HepG2 (cell line): Measurements from ENCODE around the gene CUEDC2. TPM values are rescaled to one million over a fixed set of nuclear protein-coding genes. Genes with fewer than 3 reads are reported as not detected.

ENCODE experiments used
- ATAC-seq: fragments of 200-7000 bp; cut with Tn5 transposase; 3 replicates; pipeline ENCODE4 v1.9.1; 2020; ENCODE audit warnings: mild to moderate bottlenecking, moderate library complexity
- BruUV-seq: library from RNA; stranded (reverse); fragments of 400-500 nt; replicated peaks from 2 replicates; lab custom pipeline; 2021; lab: Mats Ljungman, UMichigan
- CTCF ChIA-PET: fragments of 300-600 bp; formaldehyde crosslinking; extraction: SDS; loops from one replicate; lab custom pipeline; 2021; ENCODE audit warnings: low total read pairs, inconsistent platforms, low intra/inter-chr PET ratio; lab: Yijun Ruan, JAX
- POLR2A ChIA-PET: fragments of 350-600 bp; sonication (Branson Sonifier 250); formaldehyde crosslinking; loops from one replicate; lab custom pipeline; 2020; ENCODE audit warnings: antibody characterized with exemption, inconsistent platforms; lab: Yijun Ruan, JAX
- DNase-seq: peaks from one replicate; pipeline ENCODE4 v3.0.0-alpha.2; 2015; ENCODE audit warnings: low spot score
- FAIRE-seq: peaks from 3 replicates; lab custom pipeline; 2011; peaks lifted over from hg19 to GRCh38; lab: Jason Lieb, UNC
- H2AFZ ChIP-seq: one replicate; pipeline ENCODE4 v1.6.1; 2011; ENCODE audit warnings: low read length, inconsistent platforms
- H3K27ac ChIP-seq: fragments of 300-600 bp; 3 replicates; pipeline ENCODE4 v1.8.0; 2011; ENCODE audit warnings: mixed run types, mild to moderate bottlenecking, mixed read lengths, low read length, inconsistent platforms; ENCODE audit not compliant: insufficient read depth; ENCODE audit errors: extremely low read length
- H3K27me3 ChIP-seq, 2 experiments: fragments of 200-600 bp in 1 of 2; 2 replicates in 1 of 2; 3 replicates in 1 of 2; pipeline versions ENCODE4 v1.6.0 to v1.8.0; 2011; ENCODE audit warnings: low read length in 2 of 2, mild to moderate bottlenecking in 2 of 2, moderate library complexity in 2 of 2, inconsistent platforms in 1 of 2; ENCODE audit not compliant: insufficient read depth in 2 of 2, control insufficient read depth in 1 of 2
- H3K36me3 ChIP-seq, 2 experiments: fragments of 200-600 bp in 1 of 2; replicated peaks in 1 of 2; 2 replicates in 1 of 2; 3 replicates in 1 of 2; pipeline versions ENCODE4 v1.5.1 to v1.8.0; 2011; ENCODE audit warnings: low read length in 2 of 2, inconsistent platforms in 1 of 2; ENCODE audit not compliant: insufficient read depth in 2 of 2, control insufficient read depth in 1 of 2
- H3K4me1 ChIP-seq: 2 replicates; pipeline ENCODE4 v1.5.1; 2012; ENCODE audit warnings: low read length, inconsistent platforms; ENCODE audit not compliant: insufficient read depth
- H3K4me2 ChIP-seq: 2 replicates; pipeline ENCODE4 v1.6.0; 2011; ENCODE audit warnings: low read depth, low read length, inconsistent platforms
- H3K4me3 ChIP-seq, 3 experiments: fragments of 200-600 bp in 1 of 3; sonication (generic), shearing (Covaris generic) in 1 of 3; replicated peaks in 1 of 3; 2 replicates each; pipeline ENCODE4 v1.5.1; 2011 to 2016; ENCODE audit warnings: low read length in 3 of 3, inconsistent platforms in 2 of 3, low read depth in 2 of 3, mild to moderate bottlenecking in 2 of 3, control low read depth in 1 of 3, mixed read lengths in 1 of 3; ENCODE audit not compliant: insufficient read depth in 1 of 3
- H3K79me2 ChIP-seq: one replicate; pipeline ENCODE4 v1.6.1; 2011; ENCODE audit warnings: low read length, inconsistent platforms; ENCODE audit not compliant: insufficient read depth
- H3K9ac ChIP-seq: 2 replicates; pipeline ENCODE4 v1.6.0; 2011; ENCODE audit warnings: mild to moderate bottlenecking, low read depth, low read length, inconsistent platforms; ENCODE audit not compliant: insufficient read depth
- H3K9me3 ChIP-seq: 2 replicates; pipeline ENCODE4 v1.5.1; 2012; ENCODE audit warnings: mild to moderate bottlenecking, low read length
- H4K20me1 ChIP-seq: 2 replicates; pipeline ENCODE4 v1.6.0; 2011; ENCODE audit warnings: inconsistent platforms, mild to moderate bottlenecking, low read length, moderate library complexity; ENCODE audit not compliant: insufficient read depth
- CAMTA2 ChIP-seq: sonication (generic); formaldehyde crosslinking; IDR thresholded peaks from 2 replicates; pipeline ENCODE4 v1.4.0; 2020; ENCODE audit warnings: mild to moderate bottlenecking, missing genetic modification reagents, borderline replicate concordance
- MAFG ChIP-seq: sonication (generic); formaldehyde crosslinking; IDR thresholded peaks from 2 replicates; pipeline ENCODE4 v1.5.1; 2020; ENCODE audit warnings: mild to moderate bottlenecking, missing genetic modification reagents
- PAWR ChIP-seq: sonication (generic); formaldehyde crosslinking; IDR thresholded peaks from 2 replicates; pipeline ENCODE4 v1.4.0; 2020; ENCODE audit warnings: missing genetic modification reagents, mild to moderate bottlenecking, borderline replicate concordance
- TCF12 ChIP-seq, 2 experiments: fragments of 450-650 bp in 1 of 2; sonication (generic) in 1 of 2; formaldehyde crosslinking in 1 of 2; IDR thresholded peaks; 2 replicates each; pipeline versions ENCODE4 v1.6.1 to v1.8.0; 2017 to 2022; ENCODE audit warnings: antibody characterized with exemption in 1 of 2, mild to moderate bottlenecking in 1 of 2, missing genetic modification reagents in 1 of 2, moderate library complexity in 1 of 2
- ZNF570 ChIP-seq: sonication (generic); formaldehyde crosslinking; IDR thresholded peaks from 2 replicates; pipeline ENCODE4 v1.4.0; 2020; ENCODE audit warnings: mild to moderate bottlenecking, missing genetic modification reagents, borderline replicate concordance
- ZNF614 ChIP-seq: IDR thresholded peaks from 2 replicates; pipeline ENCODE4 v1.6.1; 2018; ENCODE audit warnings: missing biosample characterization, missing genetic modification reagents, inconsistent platforms, borderline replicate concordance
- ZNF777 ChIP-seq: sonication (generic); formaldehyde crosslinking; IDR thresholded peaks from 2 replicates; pipeline ENCODE4 v1.4.0; 2020; ENCODE audit warnings: missing genetic modification reagents
- ZNF782 ChIP-seq: sonication (generic); formaldehyde crosslinking; IDR thresholded peaks from 2 replicates; pipeline ENCODE4 v1.4.0; 2020; ENCODE audit warnings: missing genetic modification reagents, mild to moderate bottlenecking, borderline replicate concordance
- WGBS: methylation state at CpG from one replicate; pipeline ENCODE4 v1.1.6; 2017; ENCODE audit warnings: low lambda C conversion rate; 5-methylcytosine and 5-hydroxymethylcytosine counted together
- in situ Hi-C: cut with HindIII; loops from 2 replicates; pipeline ENCODE4 v1.10.0; 2017; ENCODE audit warnings: low pct_unique_long_range_greater_than_20kb; ENCODE audit not compliant: extremely low pct_ligation_motif_present
- intact Hi-C: fragments of 100-400 bp; cut with micrococcal nuclease; formaldehyde crosslinking; loops from one replicate; pipeline ENCODE4 v1.10.0; 2022; ENCODE audit not compliant: unreplicated experiment
- polyA plus RNA-seq, 8 experiments: library from polyadenylated mRNA; depleted of rRNA in 3 of 8; stranded (reverse) in 7 of 8; unstranded in 1 of 8; fragments of >200 nt; fragmentation: Illumina TruSeq in 4 of 8; extraction: Trizol in 4 of 8; gene quantifications; 2 replicates each; pipeline versions ENCODE4 v1.2.1 to v1.2.3, GENCODE V29; 2011 to 2016; ENCODE audit warnings: low read depth in 4 of 8, missing spikeins in 1 of 8, mixed read lengths in 1 of 8; ENCODE audit not compliant: insufficient read depth in 1 of 8
- total RNA-seq, 5 experiments: library from RNA; depleted of rRNA; stranded (reverse); fragments of >200 nt; fragmentation: Illumina TruSeq; extraction: Trizol; gene quantifications; 2 replicates each; pipeline ENCODE4 v1.2.3, GENCODE V29; 2016; ENCODE audit warnings: low read depth in 1 of 5
- TF ChIP-seq, protein P1 (sequence below): sonication (generic); formaldehyde crosslinking; IDR thresholded peaks from 2 replicates; pipeline ENCODE4 v1.5.0; 2020; ENCODE audit warnings: mild to moderate bottlenecking, missing genetic modification reagents, borderline replicate concordance
- TF ChIP-seq, protein P2 (sequence below): sonication (generic); formaldehyde crosslinking; IDR thresholded peaks from 2 replicates; pipeline ENCODE4 v1.4.0; 2020; ENCODE audit warnings: low read depth, mild to moderate bottlenecking, missing genetic modification reagents

The CUEDC2 gene
- total and polyA plus RNA-seq, 2 of the 13 experiments (the other 11 are each of a cell fraction or from before 2014, with no cell fraction given) = 13.1 to 18.4 TPM

DNA sequence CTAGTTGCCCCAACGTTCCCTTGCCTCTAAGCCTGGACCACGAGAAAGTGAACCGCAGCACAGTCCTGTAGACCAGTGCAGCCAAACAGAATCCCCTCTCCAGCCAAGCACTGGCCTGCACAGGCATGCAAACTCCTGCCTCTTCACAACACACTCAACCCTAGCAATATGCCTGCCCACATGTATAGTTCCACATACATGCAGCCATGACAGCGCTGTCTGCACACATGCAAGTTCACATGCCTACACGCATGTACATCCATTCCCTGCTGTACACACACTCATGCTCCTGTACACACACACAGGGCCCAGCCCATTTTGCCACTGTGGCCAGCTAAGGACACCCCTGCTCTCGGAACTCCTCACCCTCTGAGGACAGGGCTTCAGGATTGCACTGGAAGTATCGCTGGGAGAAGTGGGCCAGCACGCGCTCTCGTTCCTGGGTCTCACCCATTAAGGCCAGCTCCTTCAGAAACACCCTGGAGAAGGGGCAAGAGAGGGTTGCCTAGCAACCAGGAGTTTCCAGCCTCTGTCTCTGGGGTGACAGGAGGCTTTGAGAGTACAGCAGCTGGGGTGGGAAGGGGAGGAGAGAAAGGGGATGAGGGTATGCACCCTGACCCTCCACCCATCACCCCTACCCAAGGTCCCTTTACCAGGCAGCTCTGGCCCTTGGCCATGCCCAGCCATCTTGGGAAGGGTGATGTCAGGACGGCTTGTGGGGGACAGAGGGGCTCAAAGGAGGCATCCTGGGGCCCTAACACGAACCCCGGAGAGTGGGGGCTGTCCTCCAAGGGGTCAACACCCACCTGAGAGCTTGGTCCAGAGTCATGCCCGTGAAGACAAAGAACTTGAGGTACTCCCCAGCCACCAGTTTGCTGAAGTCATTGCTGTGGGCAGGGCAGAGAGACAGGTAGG, 20.8 kb downstream of the CUEDC2 start (continued):
- no peak for TF ChIP-seq ZNF570
- TF ChIP-seq TCF12 (IDR thresholded peaks at IDR 0.05) = no peak
- no peak for TF ChIP-seq TCF12 (CRISPR knock-in tag; IDR thresholded peaks at IDR 0.05)

DNA sequence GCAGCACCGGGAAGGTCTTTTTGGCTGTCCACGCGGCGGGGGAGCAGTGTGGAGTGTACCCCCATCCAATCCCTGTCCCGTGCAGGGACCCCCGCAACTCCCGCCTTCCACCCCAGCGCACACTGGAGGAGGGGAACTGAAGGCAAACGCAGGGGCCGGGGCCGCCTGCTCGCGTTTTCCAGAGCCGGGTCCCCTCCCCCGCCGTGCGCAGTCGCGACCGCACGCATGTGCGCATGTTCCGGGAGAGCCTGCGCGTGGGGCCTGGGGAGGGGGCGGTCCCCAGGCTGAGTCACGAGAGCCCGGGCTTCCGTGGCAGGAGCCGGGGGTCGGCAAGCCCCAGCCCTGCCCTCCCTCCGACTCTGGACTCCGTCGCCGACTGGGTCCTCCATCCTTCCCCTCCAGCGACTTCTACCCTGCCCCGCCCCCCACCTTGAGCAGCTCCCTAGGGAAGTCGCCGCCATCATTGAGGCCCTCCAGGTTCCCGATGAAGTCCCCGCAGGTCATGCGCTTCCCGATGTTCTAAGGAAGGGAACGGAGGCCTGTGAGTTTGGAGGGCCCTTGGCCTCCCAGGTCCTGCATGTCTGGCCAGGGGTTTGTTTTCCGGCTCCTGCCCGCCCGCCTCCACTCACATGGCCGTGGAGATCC, 21.8 kb downstream of the CUEDC2 start:
- Histone ChIP-seq H2AFZ (no peak overlapping the region), H3K4me1 (peaks cover 18% of the 10 kb centered on the region), H3K27ac (no peak overlapping the region), H3K4me3 (peak overlapping the region in 1 of 3 experiments; percentile 25; a peak in 2 of 6 replicates), H3K4me2 (peak overlapping the region; percentile 61; the same call in 1 of the 2 replicates), H3K27me3 (peaks cover 26 to 86% of the 10 kb centered on the region in 2 experiments), H3K9me3 (no peaks in the 10 kb centered on the region), H3K79me2 (no peaks in the 10 kb centered on the region), H3K36me3 (no peaks in the 10 kb centered on the region), H3K9ac (no peak overlapping the region), H4K20me1 (peaks cover 4% of the 10 kb centered on the region; the same call in 1 of the 2 replicates)
- in situ Hi-C loops (no loop called here), intact Hi-C loops (no loop called here)
- WGBS = 39% methylated on average over 20 of the region's 48 CpGs
- POLR2A ChIA-PET = interaction anchor here (1.0 to 1.3 kb wide), 2 partner anchors 10 to 17 kb away, joined by 3 to 4 read pairs; partner anchors contain the start of gene FBXL15
- no peak for DNase-seq
- CTCF ChIA-PET = no interaction called here
- no peak for FAIRE-seq
- no TSS peak for BruUV-seq
- ATAC-seq = no peak
- TF ChIP-seq PAWR = no peak
- no peak for TF ChIP-seq ZNF777 (CRISPR knock-in tag)
- TF ChIP-seq ZNF614 = no peak
- no peak for TF ChIP-seq ZNF782 (CRISPR knock-in tag)
- TF ChIP-seq, protein P1, sequence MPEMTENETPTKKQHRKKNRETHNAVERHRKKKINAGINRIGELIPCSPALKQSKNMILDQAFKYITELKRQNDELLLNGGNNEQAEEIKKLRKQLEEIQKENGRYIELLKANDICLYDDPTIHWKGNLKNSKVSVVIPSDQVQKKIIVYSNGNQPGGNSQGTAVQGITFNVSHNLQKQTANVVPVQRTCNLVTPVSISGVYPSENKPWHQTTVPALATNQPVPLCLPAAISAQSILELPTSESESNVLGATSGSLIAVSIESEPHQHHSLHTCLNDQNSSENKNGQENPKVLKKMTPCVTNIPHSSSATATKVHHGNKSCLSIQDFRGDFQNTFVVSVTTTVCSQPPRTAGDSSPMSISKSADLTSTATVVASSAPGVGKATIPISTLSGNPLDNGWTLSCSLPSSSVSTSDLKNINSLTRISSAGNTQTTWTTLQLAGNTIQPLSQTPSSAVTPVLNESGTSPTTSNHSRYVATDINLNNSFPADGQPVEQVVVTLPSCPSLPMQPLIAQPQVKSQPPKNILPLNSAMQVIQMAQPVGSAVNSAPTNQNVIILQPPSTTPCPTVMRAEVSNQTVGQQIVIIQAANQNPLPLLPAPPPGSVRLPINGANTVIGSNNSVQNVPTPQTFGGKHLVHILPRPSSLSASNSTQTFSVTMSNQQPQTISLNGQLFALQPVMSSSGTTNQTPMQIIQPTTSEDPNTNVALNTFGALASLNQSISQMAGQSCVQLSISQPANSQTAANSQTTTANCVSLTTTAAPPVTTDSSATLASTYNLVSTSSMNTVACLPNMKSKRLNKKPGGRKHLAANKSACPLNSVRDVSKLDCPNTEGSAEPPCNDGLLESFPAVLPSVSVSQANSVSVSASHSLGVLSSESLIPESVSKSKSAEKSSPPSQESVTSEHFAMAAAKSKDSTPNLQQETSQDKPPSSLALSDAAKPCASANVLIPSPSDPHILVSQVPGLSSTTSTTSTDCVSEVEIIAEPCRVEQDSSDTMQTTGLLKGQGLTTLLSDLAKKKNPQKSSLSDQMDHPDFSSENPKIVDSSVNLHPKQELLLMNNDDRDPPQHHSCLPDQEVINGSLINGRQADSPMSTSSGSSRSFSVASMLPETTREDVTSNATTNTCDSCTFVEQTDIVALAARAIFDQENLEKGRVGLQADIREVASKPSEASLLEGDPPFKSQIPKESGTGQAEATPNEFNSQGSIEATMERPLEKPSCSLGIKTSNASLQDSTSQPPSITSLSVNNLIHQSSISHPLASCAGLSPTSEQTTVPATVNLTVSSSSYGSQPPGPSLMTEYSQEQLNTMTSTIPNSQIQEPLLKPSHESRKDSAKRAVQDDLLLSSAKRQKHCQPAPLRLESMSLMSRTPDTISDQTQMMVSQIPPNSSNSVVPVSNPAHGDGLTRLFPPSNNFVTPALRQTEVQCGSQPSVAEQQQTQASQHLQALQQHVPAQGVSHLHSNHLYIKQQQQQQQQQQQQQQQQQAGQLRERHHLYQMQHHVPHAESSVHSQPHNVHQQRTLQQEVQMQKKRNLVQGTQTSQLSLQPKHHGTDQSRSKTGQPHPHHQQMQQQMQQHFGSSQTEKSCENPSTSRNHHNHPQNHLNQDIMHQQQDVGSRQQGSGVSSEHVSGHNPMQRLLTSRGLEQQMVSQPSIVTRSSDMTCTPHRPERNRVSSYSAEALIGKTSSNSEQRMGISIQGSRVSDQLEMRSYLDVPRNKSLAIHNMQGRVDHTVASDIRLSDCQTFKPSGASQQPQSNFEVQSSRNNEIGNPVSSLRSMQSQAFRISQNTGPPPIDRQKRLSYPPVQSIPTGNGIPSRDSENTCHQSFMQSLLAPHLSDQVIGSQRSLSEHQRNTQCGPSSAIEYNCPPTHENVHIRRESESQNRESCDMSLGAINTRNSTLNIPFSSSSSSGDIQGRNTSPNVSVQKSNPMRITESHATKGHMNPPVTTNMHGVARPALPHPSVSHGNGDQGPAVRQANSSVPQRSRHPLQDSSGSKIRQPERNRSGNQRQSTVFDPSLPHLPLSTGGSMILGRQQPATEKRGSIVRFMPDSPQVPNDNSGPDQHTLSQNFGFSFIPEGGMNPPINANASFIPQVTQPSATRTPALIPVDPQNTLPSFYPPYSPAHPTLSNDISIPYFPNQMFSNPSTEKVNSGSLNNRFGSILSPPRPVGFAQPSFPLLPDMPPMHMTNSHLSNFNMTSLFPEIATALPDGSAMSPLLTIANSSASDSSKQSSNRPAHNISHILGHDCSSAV = no peak
- TF ChIP-seq MAFG (CRISPR knock-in tag) = no peak
- no peak for TF ChIP-seq CAMTA2
- TF ChIP-seq, protein P2, sequence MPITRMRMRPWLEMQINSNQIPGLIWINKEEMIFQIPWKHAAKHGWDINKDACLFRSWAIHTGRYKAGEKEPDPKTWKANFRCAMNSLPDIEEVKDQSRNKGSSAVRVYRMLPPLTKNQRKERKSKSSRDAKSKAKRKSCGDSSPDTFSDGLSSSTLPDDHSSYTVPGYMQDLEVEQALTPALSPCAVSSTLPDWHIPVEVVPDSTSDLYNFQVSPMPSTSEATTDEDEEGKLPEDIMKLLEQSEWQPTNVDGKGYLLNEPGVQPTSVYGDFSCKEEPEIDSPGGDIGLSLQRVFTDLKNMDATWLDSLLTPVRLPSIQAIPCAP (CRISPR knock-in tag) = no peak
